Activated T-cell treated with anti-CD3 and anti-CD28 coated beads for 24 hours (primary cell): ENCODE measurements around the gene IFT25.
A peak's percentile ranks its signal among the peaks of the same experiment; 100 is the strongest.
"Not testable (repeated sequence)": the region's sequence is repeated elsewhere in the genome, so short reads cannot be mapped to it uniquely, and the experiment has no call there.

ENCODE experiments used
- DNase-seq: peaks from one replicate; pipeline ENCODE4 v3.0.0-alpha.2; 2020; ENCODE audit warnings: low read depth

Gene IFT25

DNA sequence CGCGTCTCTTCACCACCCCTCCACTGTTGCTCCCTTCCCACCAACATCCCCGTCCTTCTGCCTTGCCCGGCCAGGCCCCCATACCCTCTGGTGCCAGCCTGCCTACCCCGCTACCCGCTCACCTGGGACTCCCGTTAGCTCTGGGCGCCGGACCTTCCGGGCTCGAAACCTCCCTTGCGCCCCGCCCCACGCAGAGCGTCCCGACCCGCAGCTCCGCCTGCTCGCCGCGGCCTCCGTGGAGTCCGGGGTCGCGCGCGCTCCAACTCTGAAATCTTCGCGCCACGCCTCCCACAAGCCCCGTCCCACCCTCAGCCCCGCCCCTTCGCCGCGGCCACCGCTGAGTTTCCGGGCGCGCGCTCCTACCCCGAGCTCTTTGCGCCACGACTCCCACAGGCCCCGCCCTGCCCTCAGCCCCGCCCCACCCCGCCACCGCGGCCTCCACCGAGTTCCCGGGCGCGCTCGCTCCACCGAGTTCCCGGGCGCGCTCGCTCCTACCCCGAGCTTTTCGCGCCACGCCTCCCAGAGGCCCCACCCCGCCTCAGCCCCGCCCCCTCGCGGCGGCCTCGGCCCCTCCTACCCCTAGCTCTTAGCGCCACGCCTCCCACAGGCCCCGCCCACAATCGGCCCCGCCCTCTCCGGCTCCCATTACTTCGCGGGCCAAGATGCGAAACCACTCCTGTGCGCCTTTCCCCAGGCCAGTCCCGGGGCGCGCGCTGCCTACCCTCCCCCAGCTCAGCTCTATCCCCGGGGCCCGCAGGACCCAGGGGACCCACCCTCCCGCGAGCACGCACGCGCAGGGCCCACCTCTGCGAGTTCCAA lies at the start of gene IFT25:
TSS of gene IFT25 (minus strand) at position 267 of the 819 bp plus-strand sequence. CDS start 5,617 bp downstream, outside the sequence.
- DNase-seq, result peak; percentile 97

GRCh38 chr1:53994516-53994915 lies 49.0 kb upstream of the IFT25 start:
- DNase-seq, result not testable (repeated sequence)

DNA sequence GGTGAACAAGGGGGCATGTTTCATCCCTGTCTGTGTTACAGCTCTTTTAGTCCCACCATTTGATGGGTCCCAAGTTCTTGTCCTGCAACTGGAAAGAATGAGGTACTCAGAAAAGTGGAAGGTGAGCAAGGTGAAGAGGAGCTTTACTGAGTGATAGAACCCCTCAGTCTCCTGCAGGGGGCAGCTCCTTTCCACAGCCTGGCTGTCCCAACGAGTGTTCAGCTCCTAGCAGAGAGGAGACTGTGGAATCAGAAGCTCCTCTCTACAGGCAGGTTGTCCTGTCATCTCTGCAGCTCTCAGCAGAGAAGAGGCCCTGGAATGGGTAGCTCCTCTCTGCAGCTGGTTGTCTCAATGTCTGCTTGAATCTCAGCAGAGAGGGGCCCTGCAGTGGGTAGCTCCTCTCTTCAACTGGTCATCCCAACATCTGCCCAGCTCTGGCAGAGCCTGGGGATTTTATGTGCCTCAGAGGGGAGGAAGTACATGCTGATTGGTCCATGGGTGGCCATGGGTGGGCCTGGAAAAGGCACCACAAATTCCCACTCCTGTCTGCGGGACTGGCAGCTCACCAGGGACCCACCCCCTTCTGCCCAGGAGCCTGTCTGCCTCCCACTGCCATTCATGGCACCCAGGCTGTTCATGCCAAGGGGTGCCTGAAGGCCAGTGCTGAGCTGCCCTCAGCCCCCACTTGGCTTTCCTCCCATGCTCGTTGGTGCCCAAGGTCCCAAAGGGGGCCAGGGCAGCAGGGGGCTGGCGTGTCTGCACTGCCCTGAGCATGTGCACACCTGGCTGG lies 46.8 kb upstream of the IFT25 start:
- no peak for DNase-seq

DNA sequence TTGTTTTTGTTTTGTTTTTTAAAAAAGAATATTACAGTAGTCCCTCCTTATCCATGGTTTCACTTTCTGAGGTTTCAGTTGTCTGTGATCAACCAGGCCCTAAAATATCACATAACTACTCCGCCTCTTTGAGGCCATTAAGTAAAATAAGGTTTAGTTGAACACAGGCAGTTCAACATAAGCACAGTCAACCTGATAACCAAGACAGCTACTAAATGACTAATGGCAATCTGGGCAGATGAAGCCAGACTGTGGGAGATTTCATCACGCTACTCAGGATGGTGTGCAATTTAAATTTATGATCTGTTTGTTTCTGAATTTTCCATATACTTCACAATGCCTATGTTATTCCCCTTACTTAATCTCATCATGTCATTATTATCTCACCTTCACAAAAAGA lies 42.4 kb upstream of the IFT25 start:
- no peak for DNase-seq

DNA sequence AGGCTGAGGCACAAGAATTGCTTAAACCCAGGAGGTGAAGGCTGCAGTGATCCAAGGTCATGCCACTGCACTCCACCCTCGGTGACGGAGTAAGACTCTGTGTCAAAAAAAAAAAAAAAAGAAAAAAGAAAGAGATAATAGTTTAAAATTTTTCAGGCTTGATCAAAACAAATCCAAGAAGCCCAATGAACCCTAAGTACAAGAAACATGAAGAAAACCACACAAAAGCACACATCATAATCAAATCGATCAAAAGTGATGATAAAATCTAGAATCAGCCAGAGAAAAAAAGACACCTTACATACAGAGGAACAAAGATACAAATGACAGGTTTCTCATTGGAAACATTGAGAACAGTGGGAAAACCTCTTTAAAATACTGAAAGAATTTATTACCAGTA lies 41.0 kb upstream of the IFT25 start:
- no peak for DNase-seq

GRCh38 chr1:53984726-53985125 lies 39.2 kb upstream of the IFT25 start:
- DNase-seq, result no peak

- no peak for DNase-seq
These were observed 37.2 kb upstream of the IFT25 start for GRCh38 chr1:53982763-53983104.

- no peak for DNase-seq
These were observed 36.7 kb upstream of the IFT25 start for GRCh38 chr1:53982034-53982762.

- no peak for DNase-seq
These were observed 35.7 kb upstream of the IFT25 start for GRCh38 chr1:53981220-53981619.

DNA sequence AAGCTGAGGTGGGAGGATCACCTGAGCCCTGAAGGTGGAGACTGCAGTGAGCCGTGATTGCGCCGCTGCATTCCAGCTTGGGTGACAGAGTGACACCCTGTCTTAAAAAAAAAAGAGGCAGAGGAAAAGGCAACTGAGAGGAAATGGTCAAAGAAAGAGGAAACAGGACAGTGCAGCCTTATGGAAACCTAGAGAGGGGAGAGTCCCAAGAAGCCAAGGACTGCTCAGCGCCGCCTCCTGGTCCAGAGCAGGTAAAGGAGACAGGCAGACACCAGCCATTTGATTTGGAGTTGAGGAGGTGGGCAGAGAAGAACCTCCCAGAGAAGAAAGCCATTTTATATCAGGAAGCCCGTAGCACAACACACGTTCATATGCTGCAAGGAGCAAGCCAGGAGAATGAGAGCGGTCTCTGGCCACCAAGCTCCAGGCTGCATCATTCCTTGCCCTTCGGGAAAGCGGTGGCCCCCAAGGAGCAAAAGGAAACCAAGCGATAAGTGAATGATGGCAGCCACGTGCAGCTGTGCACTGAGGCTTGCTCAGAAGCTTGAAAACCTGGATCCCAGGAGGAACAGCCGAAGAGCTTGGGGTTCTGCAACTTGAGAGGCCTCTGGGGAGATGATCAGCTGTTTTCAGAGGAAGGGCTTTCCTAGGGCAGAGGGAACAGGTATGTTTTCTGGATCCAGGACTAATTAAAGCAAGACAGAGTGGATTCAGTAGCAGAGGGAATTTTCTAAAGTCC lies 34.4 kb upstream of the IFT25 start:
- DNase-seq, result no peak

- no peak for DNase-seq
These were observed 30.4 kb upstream of the IFT25 start for GRCh38 chr1:53975861-53976260.

DNA sequence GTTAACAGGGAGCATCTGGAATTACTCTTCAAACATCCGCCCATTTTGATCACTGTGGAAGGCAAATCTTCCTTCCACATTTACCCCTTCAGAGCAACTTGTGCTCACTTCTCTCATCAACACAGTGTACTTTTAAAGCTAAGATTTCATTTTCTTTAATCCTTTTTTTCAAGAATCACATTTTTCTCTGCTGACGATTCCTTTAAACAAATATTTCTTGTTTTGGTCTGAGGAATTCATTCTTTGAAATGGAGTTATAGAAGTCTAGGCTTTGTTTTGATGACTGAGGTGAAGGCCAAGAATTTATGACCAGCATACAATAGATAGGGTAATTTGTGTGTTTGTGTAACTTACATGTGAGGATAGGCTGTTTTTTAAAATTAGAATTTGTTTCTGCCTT lies 26.2 kb upstream of the IFT25 start:
- DNase-seq, result no peak

GRCh38 chr1:53969323-53969722 lies 23.8 kb upstream of the IFT25 start:
- not testable (repeated sequence) for DNase-seq

- DNase-seq, result no peak
These were observed 22.6 kb upstream of the IFT25 start for GRCh38 chr1:53968125-53968513.

DNA sequence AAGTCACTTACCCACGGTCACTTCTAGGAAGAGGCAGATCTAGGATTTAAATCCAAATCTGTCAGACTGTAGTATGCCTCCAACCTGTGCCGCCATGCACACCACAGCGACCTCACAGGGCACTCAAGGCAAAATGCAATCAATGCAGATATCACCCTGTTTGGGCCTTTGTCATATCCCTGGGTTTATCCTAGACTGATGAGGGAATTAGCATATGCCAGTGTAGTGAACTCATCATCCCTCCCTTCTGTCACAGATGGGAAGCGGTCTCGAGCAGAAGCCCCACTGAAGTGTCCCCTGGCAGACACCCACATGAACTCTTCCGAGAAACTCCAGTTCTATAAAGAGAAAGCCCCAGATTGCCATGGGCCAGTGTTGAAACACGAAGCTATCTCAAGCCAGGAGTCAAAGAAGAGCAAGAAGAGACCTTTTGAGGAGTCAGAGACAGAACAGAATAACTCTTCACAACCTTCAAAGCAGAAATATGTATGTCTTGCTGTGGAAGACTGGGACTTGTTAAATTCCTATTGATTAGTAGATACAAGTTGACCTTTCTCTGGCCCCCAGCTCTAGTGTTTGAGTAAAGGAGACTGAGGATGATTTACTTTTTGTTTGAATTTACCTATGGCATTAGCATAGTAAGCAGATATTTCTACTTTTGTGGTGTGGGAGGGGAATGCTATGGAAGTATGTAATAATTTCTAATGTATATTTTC lies 22.1 kb upstream of the IFT25 start:
- no peak for DNase-seq

DNA sequence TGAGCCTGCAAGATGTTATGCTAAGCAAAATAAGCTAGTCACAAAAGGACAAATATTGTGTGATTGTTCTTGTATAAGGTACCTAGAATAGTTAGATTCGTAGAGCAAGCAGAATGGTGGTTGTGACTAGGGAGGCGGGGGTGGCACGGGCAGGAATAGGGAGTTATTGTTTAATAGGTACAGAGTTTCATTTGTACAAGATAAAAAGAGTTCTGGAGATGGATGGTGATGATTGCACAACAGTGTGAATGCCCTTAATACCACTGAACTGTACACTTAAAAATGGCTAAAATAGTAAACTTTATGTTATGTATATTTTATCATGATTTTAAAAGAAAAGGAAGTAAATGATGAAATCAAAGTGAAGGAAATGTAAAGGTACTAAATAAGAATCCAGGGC lies 21.3 kb upstream of the IFT25 start:
- no peak for DNase-seq

DNA sequence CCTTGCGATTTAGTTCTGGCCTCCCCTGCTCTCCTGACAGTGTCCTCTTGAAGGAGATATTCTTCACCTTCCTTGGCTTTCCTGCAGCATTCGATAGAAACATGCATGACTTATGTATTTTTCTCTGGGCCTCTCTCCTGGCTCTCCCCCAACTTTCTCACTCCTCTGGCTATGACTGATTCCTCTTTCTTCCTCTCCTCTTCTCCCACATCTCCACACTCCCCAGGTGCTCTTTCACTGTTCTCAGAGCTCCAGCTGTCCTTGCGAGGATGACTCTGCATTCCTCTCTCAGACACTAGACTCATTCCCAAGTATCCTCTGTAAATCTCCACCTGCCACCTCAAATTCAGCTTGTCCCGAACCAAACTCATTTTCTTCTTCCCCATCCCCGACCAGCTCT lies 18.6 kb upstream of the IFT25 start:
- DNase-seq, result no peak

GRCh38 chr1:53963460-53963859 lies 18.0 kb upstream of the IFT25 start:
- no peak for DNase-seq

GRCh38 chr1:53962395-53962794 lies 16.9 kb upstream of the IFT25 start:
- no peak for DNase-seq

GRCh38 chr1:53959664-53960250 lies 14.3 kb upstream of the IFT25 start:
- no peak for DNase-seq

- DNase-seq, result no peak
These were observed 11.8 kb upstream of the IFT25 start for GRCh38 chr1:53957194-53957818.
